SU-DHL-6 (cell line): Measurements from ENCODE around the gene GPR162.

ENCODE experiments used
- H2AFZ ChIP-seq: fragments of 200-600 bp; sonication (generic); 2 replicates; pipeline ENCODE4 v1.6.1; 2014; ENCODE audit warnings: low read depth, mild to moderate bottlenecking, moderate library complexity, mixed read lengths, antibody characterized with exemption, low read length; ENCODE audit not compliant: severe bottlenecking
- H3F3A ChIP-seq: fragments of 200-600 bp; shearing (Covaris generic); 2 replicates; pipeline ENCODE4 v1.6.0; 2016; ENCODE audit warnings: antibody characterized with exemption, mild to moderate bottlenecking; ENCODE audit not compliant: insufficient read depth
- H3K27ac ChIP-seq: fragments of 200-600 bp; sonication (generic); 2 replicates; pipeline ENCODE4 v1.5.1; 2016; ENCODE audit warnings: low read depth, mild to moderate bottlenecking, low read length, moderate library complexity, mixed read lengths
- H3K27me3 ChIP-seq: fragments of 200-600 bp; sonication (generic), shearing (Covaris generic); 2 replicates; pipeline ENCODE4 v1.6.0; 2014; ENCODE audit warnings: mild to moderate bottlenecking, low read length
- H3K36me3 ChIP-seq: fragments of 200-600 bp; sonication (generic); 2 replicates; pipeline ENCODE4 v1.6.1; 2014; ENCODE audit warnings: mild to moderate bottlenecking, low read length, mixed read lengths
- H3K4me2 ChIP-seq: fragments of 300-600, 200-600 bp; shearing (Covaris generic), sonication (generic); 2 replicates; pipeline ENCODE4 v1.6.0; 2014; ENCODE audit warnings: low read length, low read depth, mild to moderate bottlenecking; ENCODE audit not compliant: poor library complexity, severe bottlenecking
- H3K4me3 ChIP-seq: fragments of 200-600 bp; sonication (generic); 2 replicates; pipeline ENCODE4 v1.5.1; 2014; ENCODE audit warnings: antibody characterized with exemption, low read length, mild to moderate bottlenecking, mixed read lengths; ENCODE audit not compliant: insufficient read depth, poor library complexity, severe bottlenecking
- H3K79me2 ChIP-seq: fragments of 200-600 bp; sonication (generic); 2 replicates; pipeline ENCODE4 v1.6.1; 2014; ENCODE audit warnings: mild to moderate bottlenecking, low read length, moderate library complexity; ENCODE audit not compliant: insufficient read depth
- H3K9ac ChIP-seq: fragments of 200-600 bp; sonication (generic); 2 replicates; pipeline ENCODE4 v1.7.0; 2014; ENCODE audit warnings: mild to moderate bottlenecking, low read length
- H3K9me2 ChIP-seq: fragments of 200-600 bp; sonication (generic); replicated peaks from 2 replicates; pipeline ENCODE4 v1.6.1; 2014; ENCODE audit warnings: low read length; ENCODE audit not compliant: insufficient read depth
- H3K9me3 ChIP-seq: fragments of 200-600 bp; sonication (generic); 2 replicates; pipeline ENCODE4 v1.6.1; 2014; ENCODE audit warnings: low read length, mixed read lengths; ENCODE audit not compliant: insufficient read depth
- H4K20me1 ChIP-seq: fragments of 200-600 bp; sonication (generic); 2 replicates; pipeline ENCODE4 v1.6.1; 2014; ENCODE audit warnings: low read depth, mild to moderate bottlenecking, antibody characterized with exemption, low read length, moderate library complexity, mixed read lengths
- EZH2phosphoT487 ChIP-seq: fragments of 200-600 bp; sonication (generic), shearing (Covaris generic); conservative IDR thresholded peaks from 2 replicates; pipeline ENCODE4 v1.6.1; 2018; ENCODE audit warnings: mild to moderate bottlenecking, antibody characterized with exemption, low read length, moderate library complexity, mixed read lengths
- TF ChIP-seq, protein P1 (sequence below): fragments of 200-600 bp; sonication (generic); IDR thresholded peaks from one replicate; pipeline ENCODE4 v1.5.1; 2017; ENCODE audit warnings: antibody characterized with exemption, mild to moderate bottlenecking, low read length, moderate library complexity; ENCODE audit not compliant: insufficient read depth, poor library complexity, severe bottlenecking

Gene GPR162

DNA sequence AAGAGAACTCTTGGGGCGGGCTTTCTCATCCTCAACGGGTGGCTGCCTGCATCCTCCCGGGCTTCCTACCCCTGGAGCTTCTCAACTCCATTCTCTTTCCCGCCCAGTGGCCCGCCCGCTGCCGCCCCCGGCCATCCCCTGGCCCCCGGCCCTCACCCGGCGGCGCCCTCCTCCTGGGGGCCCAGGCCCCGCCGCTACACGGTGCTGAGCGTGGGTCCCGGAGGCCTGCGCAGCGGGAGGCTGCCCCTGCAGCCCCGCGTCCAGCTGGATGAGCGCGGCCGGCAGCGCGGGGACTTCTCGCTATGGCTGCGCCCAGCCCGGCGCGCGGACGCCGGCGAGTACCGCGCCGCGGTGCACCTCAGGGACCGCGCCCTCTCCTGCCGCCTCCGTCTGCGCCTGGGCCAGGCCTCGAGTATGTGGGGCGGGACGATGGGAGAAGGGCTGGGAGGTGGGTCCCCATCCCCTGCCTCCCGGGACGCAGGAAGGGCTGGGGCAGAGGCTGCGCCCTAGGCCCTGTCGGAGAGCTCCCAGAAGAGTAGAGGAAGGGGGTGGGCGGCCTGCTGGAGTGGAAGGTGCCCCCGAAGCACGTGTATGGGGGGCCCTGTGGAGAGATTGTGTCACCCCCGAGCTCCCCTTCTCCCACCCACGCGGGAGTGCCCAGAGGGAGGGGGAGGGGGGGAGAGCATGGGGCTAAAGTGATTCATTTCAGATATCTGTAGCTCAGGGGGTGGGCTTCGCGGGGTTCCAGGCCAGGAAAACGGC is 47.9 kb upstream of the GPR162 start:
- Histone ChIP-seq H3F3A (no peaks in the 10 kb centered on the region), H3K79me2 (no peaks in the 10 kb centered on the region), H3K9me3 (no peaks in the 10 kb centered on the region), H3K4me2 (no peak overlapping the region), H3K27ac (no peak overlapping the region), H4K20me1 (no peaks in the 10 kb centered on the region), H3K4me3 (no peak overlapping the region), H3K9ac (no peak overlapping the region), H2AFZ (no peak overlapping the region), H3K36me3 (no peaks in the 10 kb centered on the region), H3K9me2 (no peaks in the 10 kb centered on the region), H3K27me3 (no peaks in the 10 kb centered on the region)
- TF ChIP-seq, protein P1, sequence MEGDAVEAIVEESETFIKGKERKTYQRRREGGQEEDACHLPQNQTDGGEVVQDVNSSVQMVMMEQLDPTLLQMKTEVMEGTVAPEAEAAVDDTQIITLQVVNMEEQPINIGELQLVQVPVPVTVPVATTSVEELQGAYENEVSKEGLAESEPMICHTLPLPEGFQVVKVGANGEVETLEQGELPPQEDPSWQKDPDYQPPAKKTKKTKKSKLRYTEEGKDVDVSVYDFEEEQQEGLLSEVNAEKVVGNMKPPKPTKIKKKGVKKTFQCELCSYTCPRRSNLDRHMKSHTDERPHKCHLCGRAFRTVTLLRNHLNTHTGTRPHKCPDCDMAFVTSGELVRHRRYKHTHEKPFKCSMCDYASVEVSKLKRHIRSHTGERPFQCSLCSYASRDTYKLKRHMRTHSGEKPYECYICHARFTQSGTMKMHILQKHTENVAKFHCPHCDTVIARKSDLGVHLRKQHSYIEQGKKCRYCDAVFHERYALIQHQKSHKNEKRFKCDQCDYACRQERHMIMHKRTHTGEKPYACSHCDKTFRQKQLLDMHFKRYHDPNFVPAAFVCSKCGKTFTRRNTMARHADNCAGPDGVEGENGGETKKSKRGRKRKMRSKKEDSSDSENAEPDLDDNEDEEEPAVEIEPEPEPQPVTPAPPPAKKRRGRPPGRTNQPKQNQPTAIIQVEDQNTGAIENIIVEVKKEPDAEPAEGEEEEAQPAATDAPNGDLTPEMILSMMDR: no peak
- TF ChIP-seq EZH2phosphoT487: no peak

DNA sequence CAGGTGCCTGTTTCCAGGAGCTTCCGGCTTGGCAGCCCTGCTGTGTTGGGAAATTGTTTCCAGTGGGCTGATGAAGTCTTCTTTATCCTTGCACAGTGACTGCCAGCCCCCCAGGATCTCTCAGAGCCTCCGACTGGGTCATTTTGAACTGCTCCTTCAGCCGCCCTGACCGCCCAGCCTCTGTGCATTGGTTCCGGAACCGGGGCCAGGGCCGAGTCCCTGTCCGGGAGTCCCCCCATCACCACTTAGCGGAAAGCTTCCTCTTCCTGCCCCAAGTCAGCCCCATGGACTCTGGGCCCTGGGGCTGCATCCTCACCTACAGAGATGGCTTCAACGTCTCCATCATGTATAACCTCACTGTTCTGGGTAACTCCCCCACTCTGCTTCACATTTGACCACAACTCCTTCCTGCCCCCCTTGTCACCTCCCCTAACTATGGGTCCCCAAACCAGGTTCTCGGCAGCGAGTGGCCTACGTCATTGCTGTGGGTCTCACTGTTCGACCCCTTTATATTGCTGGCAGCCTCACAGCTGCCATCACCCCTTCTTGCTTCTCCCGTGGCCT is 47.0 kb upstream of the GPR162 start:
- H3K9me3 ChIP-seq: no peaks in the 10 kb centered on the region
- no peak overlapping the region for H2AFZ ChIP-seq
- no peaks in the 10 kb centered on the region for H4K20me1 ChIP-seq
- H3K9me2 ChIP-seq: no peaks in the 10 kb centered on the region
- no peak overlapping the region for H3K27ac ChIP-seq
- no peaks in the 10 kb centered on the region for H3K27me3 ChIP-seq
- no peak overlapping the region for H3K4me2 ChIP-seq
- H3K36me3 ChIP-seq: no peaks in the 10 kb centered on the region
- no peaks in the 10 kb centered on the region for H3F3A ChIP-seq
- H3K9ac ChIP-seq: no peak overlapping the region
- no peak for TF ChIP-seq EZH2phosphoT487
- TF ChIP-seq, protein P1: no peak
- H3K4me3 ChIP-seq: no peak overlapping the region
- no peaks in the 10 kb centered on the region for H3K79me2 ChIP-seq

DNA sequence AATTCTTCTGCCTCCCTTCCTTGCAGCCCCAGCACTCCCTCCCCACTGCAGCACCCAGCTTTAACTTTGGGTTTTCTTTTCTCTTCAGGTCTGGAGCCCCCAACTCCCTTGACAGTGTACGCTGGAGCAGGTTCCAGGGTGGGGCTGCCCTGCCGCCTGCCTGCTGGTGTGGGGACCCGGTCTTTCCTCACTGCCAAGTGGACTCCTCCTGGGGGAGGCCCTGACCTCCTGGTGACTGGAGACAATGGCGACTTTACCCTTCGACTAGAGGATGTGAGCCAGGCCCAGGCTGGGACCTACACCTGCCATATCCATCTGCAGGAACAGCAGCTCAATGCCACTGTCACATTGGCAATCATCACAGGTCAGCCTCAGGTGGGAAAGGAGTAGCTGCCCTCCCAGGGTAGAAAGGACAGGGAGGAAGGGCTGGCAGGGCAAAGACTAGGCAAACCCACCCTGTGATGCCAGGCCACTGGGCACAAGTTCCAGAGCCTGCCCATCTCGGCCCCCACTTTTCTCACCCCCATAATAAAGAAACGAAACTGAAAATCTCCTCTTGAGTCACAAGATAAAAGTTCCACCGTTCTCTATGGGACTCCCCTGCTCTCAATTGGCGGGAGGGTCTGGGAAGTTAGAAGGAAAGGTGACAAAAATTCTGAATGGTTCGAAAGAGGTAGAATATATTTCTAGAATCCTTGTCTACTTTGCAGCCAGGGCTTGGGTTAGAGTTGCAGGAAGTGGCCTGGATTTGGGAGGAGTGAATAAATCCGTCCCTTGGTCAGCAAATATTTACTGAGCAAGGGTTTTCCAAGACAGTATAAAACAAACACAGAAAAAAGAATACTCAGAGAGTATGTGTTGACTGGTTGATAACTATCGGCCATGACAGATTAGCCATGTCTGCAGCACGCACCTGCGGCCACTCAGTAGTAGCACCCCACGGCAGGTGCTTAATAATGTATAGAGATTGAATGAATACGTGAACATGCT is 46.1 kb upstream of the GPR162 start:
- H3F3A ChIP-seq: no peaks in the 10 kb centered on the region
- no peaks in the 10 kb centered on the region for H3K9me3 ChIP-seq
- no peaks in the 10 kb centered on the region for H3K9me2 ChIP-seq
- no peak overlapping the region for H3K9ac ChIP-seq
- H2AFZ ChIP-seq: no peak overlapping the region
- no peaks in the 10 kb centered on the region for H3K27me3 ChIP-seq
- no peaks in the 10 kb centered on the region for H3K79me2 ChIP-seq
- H3K36me3 ChIP-seq: no peaks in the 10 kb centered on the region
- H4K20me1 ChIP-seq: no peaks in the 10 kb centered on the region
- no peak overlapping the region for H3K27ac ChIP-seq
- TF ChIP-seq, protein P1: no peak
- no peak for TF ChIP-seq EZH2phosphoT487
- H3K4me3 ChIP-seq: no peak overlapping the region
- H3K4me2 ChIP-seq: no peak overlapping the region
